OCI-LY3 (cell line): ENCODE data around the gene AQP6.

Source experiments
- CTCF ChIP-seq: fragments of 200-600, 300-600 bp; sonication (generic); IDR thresholded peaks from 2 replicates; pipeline ENCODE4 v1.5.1; 2014; ENCODE audit warnings: antibody characterized with exemption, low read length, low read depth
- EZH2phosphoT487 ChIP-seq: fragments of 200-600 bp; shearing (Covaris generic); IDR thresholded peaks from 2 replicates; pipeline ENCODE4 v1.6.1; 2018; ENCODE audit warnings: antibody characterized with exemption, mixed run types, low read depth

- TF ChIP-seq CTCF (no peak), EZH2phosphoT487 (no peak)
Measured at GRCh38 chr12:49944046-49944445, 28.7 kb upstream of the AQP6 start.
